Breast epithelium (tissue), 4 donors: ENCODE measurements around the gene GNB1L. TPM values are rescaled to one million over a fixed set of nuclear protein-coding genes. Genes with fewer than 3 reads are reported as not detected.
A peak's percentile ranks its signal among the peaks of the same experiment; 100 is the strongest.
"Not testable (repeated sequence)": the region's sequence is repeated elsewhere in the genome, so short reads cannot be mapped to it uniquely, and the experiment has no call there.

Experiments used
- DNase-seq, 2 donors: peaks; one replicate each; pipeline ENCODE4 v3.0.0-alpha.2; 2019; ENCODE audit warnings: low spot score in 2 of 2
- H3K27ac ChIP-seq, 2 donors: fragments of 200-600 bp; sonication (generic) in 1 of 2; one replicate each; pipeline ENCODE4 v1.5.1; 2016 to 2019; ENCODE audit warnings: mild to moderate bottlenecking in 1 of 2
- H3K27me3 ChIP-seq, 2 donors: fragments of 200-600 bp; sonication (generic) in 1 of 2; one replicate each; pipeline versions ENCODE4 v1.5.1 to v1.6.0; 2017 to 2019; ENCODE audit warnings: control low read depth in 1 of 2, mild to moderate bottlenecking in 1 of 2
- H3K36me3 ChIP-seq: fragments of 200-600 bp; one replicate; pipeline ENCODE4 v1.5.1; 2019
- H3K4me1 ChIP-seq, 2 donors: fragments of 200-600 bp; sonication (generic); one replicate each; pipeline ENCODE4 v1.5.1; 2016 to 2019; ENCODE audit warnings: control low read depth in 1 of 2
- H3K4me3 ChIP-seq, 3 donors: fragments of 200-600 bp; sonication (generic); 1 replicate in 2 of 3; 2 replicates in 1 of 3; pipeline ENCODE4 v1.5.1; 2016 to 2019; ENCODE audit warnings: mild to moderate bottlenecking in 3 of 3, moderate library complexity in 2 of 3
- H3K9me3 ChIP-seq, 2 donors: fragments of 200-600 bp; sonication (generic) in 1 of 2; one replicate each; pipeline ENCODE4 v1.5.1; 2016 to 2019; ENCODE audit warnings: control low read depth in 1 of 2
- CTCF ChIP-seq, 3 donors: fragments of 450-650 bp; IDR thresholded peaks; one replicate each; pipeline ENCODE4 v1.5.1; 2016 to 2017; ENCODE audit warnings: antibody characterized with exemption in 3 of 3, mild to moderate bottlenecking in 3 of 3, moderate library complexity in 3 of 3
- POLR2A ChIP-seq: fragments of 450-650 bp; IDR thresholded peaks from one replicate; pipeline ENCODE4 v1.6.1; 2016; ENCODE audit warnings: antibody characterized with exemption, mild to moderate bottlenecking, moderate library complexity
- POLR2AphosphoS5 ChIP-seq, 3 donors: sonication (generic); formaldehyde crosslinking; IDR thresholded peaks; one replicate each; pipeline ENCODE4 v1.6.1; 2017; ENCODE audit warnings: antibody characterized with exemption in 3 of 3
- intact Hi-C: fragments of 100-400 bp; cut with DNase I; formaldehyde crosslinking; loops from one replicate; pipeline ENCODE4 v1.15.1; 2023; ENCODE audit warnings: low total_unique reads
- total RNA-seq, 3 donors: library from RNA; depleted of rRNA; stranded (reverse); fragments of >200 nt; gene quantifications; one replicate each; pipeline ENCODE4 v1.1.0, GENCODE V29; 2016

Gene GNB1L
- total RNA-seq, 3 donors from 2014 or later = 5.6 to 8.2 (median 6.3) TPM

GRCh38 chr22:19832476-19833108 lies 22.1 kb downstream of the GNB1L start:
- no peak for DNase-seq
- TF ChIP-seq CTCF (IDR thresholded peaks at IDR 0.05) (no peak), POLR2AphosphoS5 (IDR thresholded peaks at IDR 0.05) (no peak), POLR2A (no peak)
- Histone ChIP-seq H3K4me1 (no peaks in the 10 kb centered on the region), H3K36me3 (no peaks in the 10 kb centered on the region), H3K27ac (no peak overlapping the region), H3K27me3 (no peaks in the 10 kb centered on the region), H3K4me3 (no peak overlapping the region), H3K9me3 (no peaks in the 10 kb centered on the region)
- intact Hi-C loops = no loop called here

- H3K9me3 ChIP-seq, H3K36me3 ChIP-seq, H3K27ac ChIP-seq, H3K4me3 ChIP-seq, H3K4me1 ChIP-seq, DNase-seq, H3K27me3 ChIP-seq, intact Hi-C loops: not testable (repeated sequence)
Observed at GRCh38 chr22:19831979-19832378, 22.7 kb downstream of the GNB1L start.

- Histone ChIP-seq H3K4me1 (no peaks in the 10 kb centered on the region), H3K9me3 (no peaks in the 10 kb centered on the region), H3K36me3 (no peaks in the 10 kb centered on the region), H3K4me3 (no peak overlapping the region), H3K27ac (no peak overlapping the region), H3K27me3 (no peaks in the 10 kb centered on the region)
- no peak for TF ChIP-seq POLR2A
- TF ChIP-seq POLR2AphosphoS5 (IDR thresholded peaks at IDR 0.05) = no peak
- TF ChIP-seq CTCF (IDR thresholded peaks at IDR 0.05) = no peak
- intact Hi-C loops = no loop called here
- DNase-seq = peak in 1 of 2 donors; percentile 11
Observed at GRCh38 chr22:19831016-19831415, 23.7 kb downstream of the GNB1L start.

- Histone ChIP-seq H3K9me3 (no peaks in the 10 kb centered on the region), H3K36me3 (no peaks in the 10 kb centered on the region), H3K4me3 (no peak overlapping the region), H3K27me3 (no peaks in the 10 kb centered on the region), H3K4me1 (peaks cover 0 to 18% of the 10 kb centered on the region in 2 donors), H3K27ac (no peak overlapping the region)
- intact Hi-C loops = no loop called here
- TF ChIP-seq POLR2AphosphoS5 (IDR thresholded peaks at IDR 0.05) = no peak
- TF ChIP-seq POLR2A = no peak
- no peak for TF ChIP-seq CTCF (IDR thresholded peaks at IDR 0.05)
- no peak for DNase-seq
Observed at GRCh38 chr22:19828035-19828401, 26.7 kb downstream of the GNB1L start.

- Histone ChIP-seq H3K27ac (no peak overlapping the region), H3K4me3 (no peak overlapping the region), H3K36me3 (no peaks in the 10 kb centered on the region), H3K27me3 (no peaks in the 10 kb centered on the region), H3K9me3 (no peaks in the 10 kb centered on the region), H3K4me1 (peaks cover 0 to 22% of the 10 kb centered on the region in 2 donors)
- intact Hi-C loops = no loop called here
- DNase-seq = no peak
- TF ChIP-seq POLR2A (no peak), CTCF (IDR thresholded peaks at IDR 0.05) (no peak), POLR2AphosphoS5 (IDR thresholded peaks at IDR 0.05) (no peak)
Observed at GRCh38 chr22:19827341-19828034, 27.2 kb downstream of the GNB1L start.
